ENCODE measurements around the gene SH3GLB1.
"Not testable (repeated sequence)": the region's sequence is repeated elsewhere in the genome, so short reads cannot be mapped to it uniquely, and the experiment has no call there.

The SH3GLB1 gene

GRCh38 chr1:86704458-86704971 is at the start of gene SH3GLB1:
Gene SH3GLB1 (plus strand): TSS chr1:86704576. CDS start chr1:86704900, 324 bp downstream.
- DNase-seq: peak; percentile 97

DNA sequence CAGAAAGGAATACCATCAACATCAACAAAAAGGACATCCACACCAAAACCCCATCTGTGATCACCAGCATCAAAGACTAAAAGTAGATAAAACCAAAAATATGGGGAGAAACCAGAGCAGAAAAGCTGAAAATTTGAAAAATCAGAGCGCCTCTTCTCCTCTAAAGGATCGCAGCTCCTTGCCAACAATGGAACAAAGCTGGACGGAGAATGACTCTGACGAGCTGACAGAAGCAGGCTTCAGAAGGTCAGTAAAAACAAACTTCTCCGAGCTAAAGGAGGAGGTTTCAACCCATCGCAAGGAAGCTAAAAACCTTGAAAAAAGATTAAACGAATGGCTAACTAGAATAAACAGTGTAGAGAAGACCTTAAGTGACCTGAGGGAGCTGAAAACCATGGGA is 46.0 kb upstream of the SH3GLB1 start:
- DNase-seq: not testable (repeated sequence)

DNA sequence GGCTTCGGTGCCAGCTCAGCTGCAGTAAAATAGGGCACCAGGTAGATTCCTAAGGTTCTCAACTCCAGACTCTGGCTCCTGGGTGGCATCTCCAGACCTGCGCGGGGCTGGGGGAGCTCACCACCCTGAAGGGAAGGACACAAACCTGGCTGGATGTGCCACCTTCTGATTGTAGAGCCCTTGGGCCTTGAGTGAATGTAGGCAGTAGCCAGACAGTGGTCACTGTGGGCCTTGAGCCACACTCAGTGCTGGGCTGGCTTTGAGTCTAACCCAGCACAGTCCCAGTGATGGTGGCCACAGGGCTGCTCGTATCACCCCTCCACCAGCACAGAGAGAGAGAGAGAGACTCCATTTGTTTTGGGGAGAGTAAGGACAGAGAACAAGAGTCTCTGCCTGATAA is 38.0 kb upstream of the SH3GLB1 start:
- no peak for DNase-seq

DNA sequence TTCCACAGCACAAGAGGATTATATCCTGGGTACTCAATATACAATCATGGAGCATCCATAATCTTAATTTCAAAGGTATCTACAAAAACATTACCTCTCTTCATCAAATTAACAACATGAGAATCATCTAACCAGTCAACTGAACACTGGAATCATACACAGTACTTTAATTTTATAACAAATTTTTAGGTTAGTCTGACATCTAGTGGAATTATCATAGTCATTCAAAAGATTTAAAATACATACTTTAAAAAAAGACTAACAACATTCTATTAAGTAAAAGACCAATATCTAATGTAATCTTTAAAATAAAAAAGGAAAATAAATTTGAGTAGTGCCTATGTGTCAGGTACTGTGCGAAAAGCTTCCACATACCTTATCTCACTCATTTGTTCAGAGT is 16.8 kb upstream of the SH3GLB1 start:
- no peak for DNase-seq

DNA sequence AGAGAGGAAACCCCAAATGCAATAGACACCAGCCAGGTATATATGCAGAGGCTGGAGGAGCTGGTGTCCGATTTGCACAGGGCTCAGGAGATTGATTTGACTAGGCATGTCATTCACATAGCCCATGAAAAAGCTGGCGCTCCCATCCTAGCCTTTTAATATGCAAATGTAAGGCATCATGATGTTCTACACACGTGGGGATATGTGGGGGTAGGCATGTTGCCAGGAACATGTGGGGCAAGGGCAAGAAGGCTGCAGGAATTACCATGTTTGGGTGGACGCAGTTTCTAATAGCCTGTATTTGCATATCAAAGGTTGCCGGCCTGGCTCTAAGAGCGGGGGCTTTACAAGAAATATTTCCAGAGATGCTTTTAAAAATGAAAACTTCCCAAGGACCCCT is 11.7 kb upstream of the SH3GLB1 start:
- DNase-seq: no peak

DNA sequence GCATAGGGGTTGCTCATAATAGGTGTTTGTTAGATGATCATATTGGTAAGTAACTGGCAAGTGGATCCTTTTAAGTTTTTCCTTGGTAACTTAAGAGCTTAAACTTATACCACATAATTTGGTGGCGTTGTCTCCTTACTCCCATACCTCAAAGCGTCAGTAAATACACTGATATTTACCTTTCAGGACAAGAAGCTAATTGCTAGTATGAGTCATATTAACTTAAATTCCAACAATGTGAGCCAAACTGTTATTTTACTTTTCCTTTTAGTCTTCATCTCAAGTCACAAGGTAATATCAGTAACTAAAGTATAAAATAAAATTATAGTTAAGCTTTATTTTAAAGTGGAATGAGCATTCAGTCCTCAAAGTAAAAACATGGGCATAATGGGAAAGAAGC is 9.0 kb upstream of the SH3GLB1 start:
- DNase-seq: no peak

DNA sequence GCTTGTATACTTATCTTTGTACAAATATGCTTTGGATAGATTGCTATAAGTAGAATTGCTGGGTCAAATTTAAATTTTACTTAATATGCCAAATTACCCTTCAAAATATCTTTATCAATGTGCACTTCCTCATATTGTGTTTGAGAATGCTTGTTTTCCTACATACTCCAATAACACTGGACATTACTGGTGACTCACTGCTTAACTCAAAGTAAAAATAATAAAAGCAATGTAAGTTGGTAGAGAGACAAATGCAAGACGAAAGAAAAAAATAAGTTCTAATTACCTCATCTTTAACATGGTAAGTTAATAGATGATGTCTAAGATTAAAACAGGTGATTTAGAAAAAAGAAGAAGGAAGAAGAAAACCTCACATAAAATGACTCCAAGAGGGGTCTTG is 7.9 kb upstream of the SH3GLB1 start:
- no peak for DNase-seq

DNA sequence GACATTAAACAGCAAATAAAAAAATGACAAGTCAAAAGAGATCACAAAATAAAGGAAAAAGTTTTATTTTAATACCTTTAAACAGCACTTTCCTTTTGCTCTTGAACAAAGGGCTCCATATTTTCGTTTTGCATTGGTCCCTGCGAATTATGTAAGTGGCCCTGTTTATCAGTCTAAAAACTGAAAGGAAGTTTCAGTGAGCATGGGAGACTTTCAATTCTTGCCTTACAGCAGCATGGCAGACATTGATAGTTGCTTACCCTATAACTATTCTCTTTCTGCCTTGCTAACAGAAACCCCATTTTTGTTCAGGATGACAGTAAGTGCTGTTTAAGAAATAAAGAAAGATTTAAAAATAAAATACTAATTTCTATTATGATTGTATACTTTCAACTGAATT is 5.2 kb upstream of the SH3GLB1 start:
- no peak for DNase-seq

GRCh38 chr1:86701731-86702130 is 2.6 kb upstream of the SH3GLB1 start:
- no peak for DNase-seq

DNA sequence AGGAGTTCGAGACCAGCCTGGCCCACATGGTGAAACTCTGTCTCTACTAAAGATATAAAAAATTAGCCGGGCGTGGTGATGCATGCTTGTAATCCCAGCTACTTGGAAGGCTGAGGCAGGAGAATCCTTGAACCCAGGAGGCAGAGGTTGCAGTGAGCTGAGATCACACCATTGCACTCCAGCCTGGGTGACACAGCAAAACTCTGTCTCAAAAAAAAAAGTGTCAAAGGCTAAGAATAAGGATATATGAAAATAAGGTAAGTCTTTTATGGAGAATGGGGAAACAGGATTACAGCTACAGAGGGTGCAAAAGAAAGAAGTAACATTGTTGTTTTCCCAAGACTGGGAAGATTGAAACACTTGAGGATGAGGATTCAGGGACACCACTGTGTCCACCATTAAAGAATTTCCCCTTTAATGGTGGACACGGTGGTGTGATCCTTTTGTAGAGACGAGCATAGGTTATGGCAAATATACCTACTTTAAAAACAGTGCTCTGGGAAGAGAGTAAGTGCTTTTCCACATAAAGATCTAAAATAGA is 1.4 kb upstream of the SH3GLB1 start:
- not testable (repeated sequence) for DNase-seq

GRCh38 chr1:86703696-86704457 is 499 bp upstream of the SH3GLB1 start:
- DNase-seq: no peak

DNA sequence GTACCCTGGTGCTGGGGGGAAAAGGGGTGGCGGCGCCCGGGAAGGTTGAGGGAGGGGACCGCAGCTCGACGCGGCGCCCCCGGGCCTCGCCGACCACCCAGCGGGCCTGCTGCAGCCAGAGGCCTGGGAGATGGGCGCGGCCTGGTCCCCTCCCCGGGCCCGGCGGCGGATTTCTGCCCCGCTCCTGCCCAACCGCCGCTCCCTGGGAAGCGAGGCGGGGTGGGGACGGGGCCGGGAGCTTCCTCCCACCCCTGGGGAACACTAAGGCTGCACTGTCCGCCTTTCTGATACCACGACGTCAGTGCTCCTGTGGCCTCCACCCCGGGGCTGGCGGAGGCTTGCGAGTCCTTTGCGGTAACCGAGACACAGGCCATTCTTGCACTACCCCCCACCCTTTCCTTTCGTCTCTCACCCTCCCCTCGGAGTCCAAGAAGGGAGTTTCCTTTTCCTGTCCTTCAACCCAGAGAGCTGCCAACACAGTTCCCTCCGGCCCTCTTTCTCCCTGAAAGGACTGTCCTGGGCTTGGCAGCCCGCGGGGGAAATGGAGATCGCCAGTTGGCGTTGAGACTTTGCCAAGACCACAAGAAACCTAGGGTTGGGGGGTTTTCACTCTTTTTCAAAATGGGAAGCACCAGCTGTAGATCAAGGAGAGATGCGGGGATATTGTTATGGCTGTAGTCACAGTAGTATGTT is 742 bp downstream of the SH3GLB1 start:
- peak; percentile 64 for DNase-seq

- DNase-seq: no peak
Measured at GRCh38 chr1:86705665-86705985, 1.2 kb downstream of the SH3GLB1 start.

- no peak for DNase-seq
Measured at GRCh38 chr1:86706018-86706635, 1.8 kb downstream of the SH3GLB1 start.

- no peak for DNase-seq
Measured at GRCh38 chr1:86708920-86709319, 4.5 kb downstream of the SH3GLB1 start.

DNA sequence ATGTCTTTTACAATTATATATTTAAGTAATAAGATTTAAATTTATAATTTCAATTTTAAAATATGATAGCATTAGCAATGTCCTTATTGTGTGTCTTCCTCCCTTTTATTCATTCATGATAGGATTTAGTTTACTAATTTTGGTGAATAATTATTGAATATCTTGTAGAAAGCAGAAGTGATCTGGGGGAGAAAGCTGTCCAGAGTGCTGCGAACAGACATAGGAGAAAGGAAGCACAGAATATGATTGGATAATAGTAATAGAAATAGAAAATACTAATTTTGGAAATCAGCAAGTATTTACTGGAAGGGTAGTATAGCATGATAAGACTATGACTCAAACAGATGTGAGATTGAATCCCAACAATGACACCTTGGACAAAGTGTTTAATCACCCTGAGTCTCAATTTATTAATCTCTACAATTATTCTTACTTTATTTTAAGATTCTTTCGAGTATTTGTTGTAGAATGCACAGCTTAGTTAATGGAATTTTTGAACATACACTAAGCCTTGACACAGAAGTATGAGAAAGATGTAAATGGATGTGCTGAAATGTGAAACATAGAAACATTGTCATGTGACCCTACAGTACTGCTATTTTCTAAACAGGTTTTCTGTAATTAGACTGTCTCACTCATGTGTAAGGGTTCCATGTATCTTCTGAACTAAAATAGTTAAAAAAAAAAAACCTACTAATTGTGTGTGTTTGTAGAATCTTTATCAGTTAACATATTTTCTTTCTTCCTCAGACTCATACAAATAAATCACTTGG is 7.9 kb downstream of the SH3GLB1 start:
- no peak for DNase-seq

GRCh38 chr1:86713477-86713876 is 9.1 kb downstream of the SH3GLB1 start:
- no peak for DNase-seq

- DNase-seq: no peak
Measured at GRCh38 chr1:86714159-86714558, 9.8 kb downstream of the SH3GLB1 start.

DNA sequence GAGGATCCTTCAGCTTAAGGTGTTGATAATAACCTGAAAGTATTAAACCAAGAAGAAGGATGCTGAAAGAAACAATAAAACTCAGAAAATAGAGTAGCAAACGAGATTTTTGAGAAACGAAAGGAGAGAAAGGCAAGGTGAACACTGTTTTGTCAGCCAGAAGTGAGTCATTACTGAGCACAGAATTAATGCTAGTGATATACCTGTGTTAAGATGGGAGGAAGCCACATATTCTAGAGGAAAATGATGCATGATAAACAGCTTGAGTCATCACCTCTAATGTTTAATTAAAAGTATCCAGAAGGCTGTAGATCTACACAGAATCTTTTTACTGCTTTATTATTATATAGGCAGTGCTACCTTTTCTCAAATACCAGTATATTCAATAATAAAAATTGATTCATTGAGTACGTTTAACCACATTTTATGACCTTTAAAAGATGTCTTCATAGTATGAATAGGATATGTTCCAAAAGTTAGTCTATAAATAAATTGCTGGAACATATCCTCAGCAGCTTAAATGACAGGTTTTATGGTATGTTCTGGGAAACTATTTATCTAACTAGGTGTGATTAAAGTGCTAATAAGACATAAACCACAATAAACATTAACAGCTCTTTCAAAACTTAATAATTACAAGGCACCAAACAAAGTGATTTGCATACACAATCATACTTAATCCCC is 10.3 kb downstream of the SH3GLB1 start:
- no peak for DNase-seq

DNA sequence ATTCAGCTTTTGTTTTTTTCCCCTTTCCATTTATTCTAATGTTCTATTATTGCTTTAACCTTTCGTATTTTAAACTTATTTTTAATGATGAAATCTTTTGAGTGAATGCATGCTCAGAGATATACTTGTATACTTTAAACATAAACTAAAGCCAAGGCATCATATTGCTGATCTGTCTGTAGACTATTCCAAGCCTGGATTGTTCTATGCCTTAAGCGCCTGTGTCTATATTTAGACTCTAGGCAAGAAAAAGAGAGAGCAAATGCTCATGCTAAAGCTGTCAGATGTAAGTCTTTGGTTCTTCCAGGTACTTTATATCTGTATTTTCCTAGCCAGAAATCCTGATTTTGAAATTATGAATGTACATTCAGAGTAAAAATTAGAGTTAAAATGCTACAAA is 14.4 kb downstream of the SH3GLB1 start:
- DNase-seq: no peak

- no peak for DNase-seq
Measured at GRCh38 chr1:86731416-86731815, 27.0 kb downstream of the SH3GLB1 start.

DNA sequence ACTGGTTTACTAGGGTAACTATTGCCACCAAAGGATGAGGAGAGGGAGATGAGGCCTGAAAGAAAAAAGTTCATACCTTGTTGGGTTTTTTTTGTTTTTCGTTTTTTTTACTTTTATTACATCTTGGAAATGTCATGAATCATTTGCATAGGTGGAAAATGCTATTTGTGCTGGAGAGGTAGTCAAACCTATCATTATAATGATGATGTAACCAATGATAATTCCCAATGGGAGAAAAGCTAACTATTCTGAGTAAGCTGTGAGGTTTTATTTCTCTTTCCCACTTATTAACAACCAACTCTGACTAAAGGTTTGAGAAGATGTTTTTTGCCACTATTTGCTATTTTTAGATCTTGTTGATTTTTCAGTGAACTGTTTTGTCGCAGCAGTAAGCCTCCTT is 29.0 kb downstream of the SH3GLB1 start:
- no peak for DNase-seq
